ENCODE data around the gene EOLA1. TPM values are rescaled to one million over a fixed set of nuclear protein-coding genes. Genes with fewer than 3 reads are reported as not detected.

The EOLA1 gene
- 14.4 and 14.7 TPM in 2 replicates for total RNA-seq

DNA sequence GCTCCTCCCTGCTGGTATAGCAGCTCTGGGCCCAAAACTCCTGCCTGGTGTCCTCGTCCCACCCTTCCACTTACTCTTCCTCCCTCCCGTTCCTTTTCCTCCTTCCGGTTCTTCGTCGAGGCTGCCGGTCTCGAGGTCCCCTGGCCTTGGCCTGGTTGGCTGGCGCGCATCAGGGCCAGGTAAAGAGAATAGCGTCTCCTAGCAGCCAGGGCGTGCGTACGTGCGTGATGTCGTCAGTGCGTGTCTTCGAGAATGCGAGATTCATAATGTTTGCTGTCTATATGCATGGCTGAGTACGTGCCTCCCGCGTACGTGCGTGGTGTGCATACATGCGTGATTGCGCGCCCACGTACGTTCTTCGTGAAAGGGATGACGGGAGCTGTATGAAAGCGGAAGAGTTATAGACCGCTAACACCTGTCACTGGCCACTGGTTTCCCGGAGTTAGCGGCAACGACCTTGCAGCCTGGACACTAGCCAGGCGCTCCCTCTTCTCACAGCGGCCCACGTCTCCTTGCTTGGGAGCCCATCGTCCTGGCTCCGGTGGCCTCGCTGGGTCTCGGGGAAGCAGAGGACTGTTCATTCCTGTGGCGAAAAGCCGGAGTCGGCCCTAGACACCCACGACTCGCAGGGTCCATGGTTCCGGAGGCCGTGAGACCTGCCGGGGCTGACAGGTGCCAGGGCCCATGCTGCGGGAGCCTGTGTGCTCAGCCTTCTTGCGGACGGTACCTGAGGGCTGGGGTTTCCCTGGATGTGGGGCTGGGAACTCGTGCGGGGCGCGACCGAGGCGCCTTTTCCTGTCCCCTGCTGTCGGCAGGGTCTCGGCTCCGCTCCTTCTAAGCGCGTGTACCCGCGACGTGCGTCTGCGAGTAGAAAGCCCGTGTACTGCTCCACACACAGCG, at the start of gene EOLA1:
TSS of gene EOLA1 (plus strand) at position 392 of the 900 bp plus-strand sequence. CDS start 4,619 bp downstream, outside the sequence.

DNA sequence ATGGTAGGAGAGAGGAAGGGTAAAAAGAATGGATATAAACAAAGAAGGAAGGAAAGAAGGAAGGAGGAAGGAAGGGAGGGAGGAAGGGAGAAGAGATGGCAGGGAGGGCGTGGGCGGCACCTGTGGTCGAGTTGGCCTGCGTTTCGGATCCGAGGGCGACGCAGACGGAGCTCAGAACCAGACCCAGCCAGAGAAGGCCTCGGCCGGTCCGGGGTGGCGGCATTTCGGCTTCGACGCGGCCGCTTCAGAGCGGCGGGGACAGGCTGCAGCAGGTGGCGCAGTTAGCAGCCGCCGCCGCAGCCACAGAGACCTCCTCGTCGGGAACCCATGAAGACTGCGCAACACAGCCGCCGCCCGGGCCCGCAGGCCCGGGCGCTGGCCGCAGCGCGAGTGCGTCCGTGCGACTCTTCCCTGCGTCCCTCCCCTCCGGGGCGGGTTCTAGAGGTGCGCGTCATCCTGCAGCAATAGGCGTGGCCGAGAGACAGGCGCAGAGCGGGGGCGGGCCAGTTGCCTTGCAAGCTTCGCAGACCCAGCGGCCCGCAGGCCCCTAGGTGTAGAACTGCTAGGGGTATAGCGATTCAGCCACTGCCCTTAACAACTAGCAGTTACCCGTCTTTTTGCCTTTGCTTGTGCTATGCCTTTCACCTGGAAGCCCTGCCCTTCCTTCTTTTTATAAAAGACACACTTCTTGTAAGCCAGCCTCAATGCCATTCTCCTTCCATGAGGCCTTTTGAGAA, 35.7 kb upstream of the EOLA1 start, which contains the start of gene IDS:
TSS of gene IDS (minus strand) at position 392 of the 737 bp plus-strand sequence. CDS start at position 223, 169 bp downstream.

DNA sequence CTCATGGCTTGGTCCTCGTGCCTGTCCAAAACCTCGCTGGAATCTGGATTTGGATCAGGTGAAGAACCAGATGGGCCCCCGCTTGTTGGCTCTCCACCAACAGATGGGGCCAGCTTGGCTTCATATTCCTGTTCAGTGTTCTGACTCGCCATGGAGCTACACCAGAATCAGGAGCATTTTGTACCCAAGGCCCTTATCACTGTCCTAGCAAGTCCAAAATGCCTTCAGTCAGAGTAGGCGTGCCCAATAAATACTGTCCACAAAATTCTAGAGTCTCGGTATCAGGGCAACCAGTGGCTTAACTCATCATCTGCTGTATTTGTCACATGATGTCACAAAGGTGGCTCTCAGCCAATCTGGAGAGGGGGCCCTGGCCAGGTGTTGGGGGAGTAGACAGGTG, 8.9 kb downstream of the EOLA1 start, which contains the start of gene HSFX3:
TSS of gene HSFX3 (minus strand) at position 224 of the 400 bp plus-strand sequence. CDS start at position 152, 72 bp downstream.

DNA sequence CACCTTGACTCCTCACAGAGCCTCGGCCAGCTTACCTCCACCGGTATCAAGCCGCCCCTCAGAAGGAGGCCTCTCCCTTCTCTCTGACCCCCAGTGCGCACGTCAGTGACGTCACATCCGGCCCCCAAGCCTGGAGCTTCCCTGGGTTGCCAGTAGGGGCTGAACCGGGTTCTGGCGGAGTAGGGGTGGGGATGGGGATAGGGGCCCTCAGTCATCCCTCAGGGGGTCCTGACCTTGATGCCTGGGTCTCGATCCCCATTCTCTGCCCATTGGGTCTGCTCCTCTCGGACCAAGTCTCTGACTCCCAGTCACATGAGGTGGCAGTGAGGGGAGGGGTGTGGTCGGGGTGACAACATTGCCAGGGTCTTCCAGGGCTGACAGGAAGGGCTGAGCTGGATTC, 46.5 kb downstream of the EOLA1 start, which contains the start of gene MAGEA9B:
TSS of gene MAGEA9B (minus strand) at position 101 of the 400 bp plus-strand sequence. CDS start 4,280 bp downstream, outside the sequence.

DNA sequence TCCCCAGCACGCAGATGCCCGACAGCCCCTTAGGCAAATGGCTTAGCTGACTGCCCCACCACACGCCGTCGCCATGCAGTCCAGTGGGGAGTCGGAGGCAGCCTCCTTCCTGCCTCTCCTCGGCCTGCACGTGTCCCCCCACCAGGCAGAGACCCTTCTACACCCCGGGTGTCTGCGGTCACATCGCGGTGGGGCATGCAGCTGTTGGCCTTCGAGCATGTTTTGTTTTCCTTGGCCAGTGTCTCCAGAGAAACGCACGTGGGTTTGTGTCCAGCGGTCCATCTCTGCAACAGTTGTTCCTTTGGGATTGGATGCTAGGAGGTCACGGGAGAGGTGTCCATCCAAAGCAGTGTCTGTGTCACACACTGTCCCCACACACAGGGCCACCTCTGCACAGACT, 54.4 kb downstream of the EOLA1 start, which contains the start of gene HSFX2:
TSS of gene HSFX2 (minus strand) at position 101 of the 400 bp plus-strand sequence. CDS start 614 bp downstream, outside the sequence.

Other genes with a start within 250 kb of the EOLA1 start
- 55.0 and 60.6 TPM in 2 replicates for gene IDS, start 35.7 kb upstream of the EOLA1 start, total RNA-seq
- gene HSFX3, start 8.9 kb downstream of the EOLA1 start, total RNA-seq: not detected in 2 replicates
- gene MAGEA9B, start 46.4 kb downstream of the EOLA1 start, total RNA-seq: 0.06 TPM in 1 of 2 replicates, not detected in the other
- not detected in 2 replicates for gene HSFX2, start 54.3 kb downstream of the EOLA1 start, total RNA-seq
- gene TMEM185A, start 90.8 kb downstream of the EOLA1 start, total RNA-seq: 18.5 and 22.9 TPM in 2 replicates
- not detected in 2 replicates for gene MAGEA11, start 171.0 kb downstream of the EOLA1 start, total RNA-seq
- 0.66 and 0.75 TPM in 2 replicates for gene HSFX1, start 233.1 kb downstream of the EOLA1 start, total RNA-seq
- not detected in 2 replicates for gene MAGEA9, start 240.9 kb downstream of the EOLA1 start, total RNA-seq

All from aortic smooth muscle cell (primary cell).